Loucy (cell line): ENCODE results near the gene MARF1.
A peak's percentile ranks its signal among the peaks of the same experiment; 100 is the strongest.

ENCODE experiments used
- H2AFZ ChIP-seq: fragments of 200-600 bp; sonication (generic); 2 replicates; pipeline ENCODE4 v1.6.0; 2016; ENCODE audit warnings: antibody characterized with exemption, mild to moderate bottlenecking, low read length, moderate library complexity
- H3F3A ChIP-seq: fragments of 200-600 bp; 2 replicates; pipeline ENCODE4 v1.6.0; 2016; ENCODE audit warnings: antibody characterized with exemption, low read depth, mild to moderate bottlenecking
- H3K27me3 ChIP-seq: fragments of 200-600 bp; sonication (generic); 2 replicates; pipeline ENCODE4 v1.6.1; 2014; ENCODE audit warnings: low read length, mild to moderate bottlenecking; ENCODE audit not compliant: insufficient read depth, poor library complexity, severe bottlenecking
- H3K36me3 ChIP-seq: fragments of 200-600 bp; sonication (generic); 2 replicates; pipeline ENCODE4 v1.6.1; 2016; ENCODE audit warnings: low read length; ENCODE audit not compliant: insufficient read depth
- H3K4me1 ChIP-seq: fragments of 200-600 bp; sonication (generic); 2 replicates; pipeline ENCODE4 v1.5.1; 2014; ENCODE audit warnings: low read length, mild to moderate bottlenecking; ENCODE audit not compliant: insufficient read depth, poor library complexity, severe bottlenecking
- H3K4me2 ChIP-seq: fragments of 200-600 bp; sonication (generic); 2 replicates; pipeline ENCODE4 v1.6.0; 2014; ENCODE audit warnings: antibody characterized with exemption, low read length, low read depth, mild to moderate bottlenecking; ENCODE audit not compliant: poor library complexity, severe bottlenecking
- H3K4me3 ChIP-seq: fragments of 200-600 bp; sonication (generic); 2 replicates; pipeline ENCODE4 v1.5.1; 2014; ENCODE audit warnings: low read length, mild to moderate bottlenecking, mixed read lengths; ENCODE audit not compliant: poor library complexity, severe bottlenecking
- H3K79me2 ChIP-seq: fragments of 200-600 bp; sonication (generic); 2 replicates; pipeline ENCODE4 v1.6.1; 2014; ENCODE audit warnings: low read length; ENCODE audit not compliant: insufficient read depth
- H3K9ac ChIP-seq: fragments of 200-600 bp; sonication (generic); 2 replicates; pipeline ENCODE4 v1.6.0; 2014; ENCODE audit warnings: mild to moderate bottlenecking, low read depth, low read length, moderate library complexity; ENCODE audit not compliant: poor library complexity, severe bottlenecking
- H3K9me2 ChIP-seq: fragments of 200-600 bp; sonication (generic); replicated peaks from 2 replicates; pipeline ENCODE4 v1.6.1; 2016; ENCODE audit warnings: low read depth, low read length, mixed read lengths
- H3K9me3 ChIP-seq: fragments of 200-600 bp; sonication (generic); 2 replicates; pipeline ENCODE4 v1.6.1; 2014; ENCODE audit warnings: mild to moderate bottlenecking, antibody characterized with exemption, low read length, low read depth; ENCODE audit not compliant: insufficient read depth
- H4K20me1 ChIP-seq: fragments of 200-600 bp; sonication (generic); 2 replicates; pipeline ENCODE4 v1.6.0; 2014; ENCODE audit warnings: antibody characterized with exemption, low read length, mild to moderate bottlenecking; ENCODE audit not compliant: insufficient read depth, poor library complexity, severe bottlenecking
- CTCF ChIP-seq: fragments of 200-600 bp; sonication (generic); conservative IDR thresholded peaks from 2 replicates; pipeline ENCODE4 v1.5.1; 2014; ENCODE audit warnings: mild to moderate bottlenecking, antibody characterized with exemption, low read length
- EZH2phosphoT487 ChIP-seq: fragments of 200-600 bp; IDR thresholded peaks from 2 replicates; pipeline ENCODE4 v1.6.1; 2018; ENCODE audit warnings: antibody characterized with exemption, mild to moderate bottlenecking, moderate library complexity, borderline replicate concordance

Gene MARF1

GRCh38 chr16:15644267-15644961 lies 1.5 kb upstream of the MARF1 start:
- peak overlapping the region; percentile 94 for H3K4me3 ChIP-seq
- H4K20me1 ChIP-seq = peaks cover 11% of the 10 kb centered on the region
- no peak overlapping the region for H2AFZ ChIP-seq
- H3K4me1 ChIP-seq = peaks cover 26% of the 10 kb centered on the region
- no peaks in the 10 kb centered on the region for H3K9me3 ChIP-seq
- peaks cover 28% of the 10 kb centered on the region for H3K79me2 ChIP-seq
- no peaks in the 10 kb centered on the region for H3F3A ChIP-seq
- peak overlapping the region; percentile 72 for H3K4me2 ChIP-seq
- TF ChIP-seq EZH2phosphoT487 (no peak), CTCF (no peak)
- H3K9me2 ChIP-seq = no peaks in the 10 kb centered on the region
- no peaks in the 10 kb centered on the region for H3K36me3 ChIP-seq
- peak overlapping the region; percentile 92 for H3K9ac ChIP-seq
- no peaks in the 10 kb centered on the region for H3K27me3 ChIP-seq

GRCh38 chr16:15643946-15644250 lies 944 bp upstream of the MARF1 start:
- Histone ChIP-seq H3K79me2 (peaks cover 28% of the 10 kb centered on the region), H4K20me1 (peaks cover 11% of the 10 kb centered on the region), H3K4me2 (peak overlapping the region; percentile 72), H3K9me2 (no peaks in the 10 kb centered on the region), H3K36me3 (peaks cover 3% of the 10 kb centered on the region; the same call in 1 of the 2 replicates), H2AFZ (peak overlapping the region; percentile 92; the same call in 1 of the 2 replicates), H3F3A (no peaks in the 10 kb centered on the region), H3K4me1 (peaks cover 26% of the 10 kb centered on the region), H3K9me3 (no peaks in the 10 kb centered on the region), H3K27me3 (no peaks in the 10 kb centered on the region), H3K4me3 (peak overlapping the region; percentile 94), H3K9ac (peak overlapping the region; percentile 92)
- no peak for TF ChIP-seq EZH2phosphoT487

- Histone ChIP-seq H3K4me1 (peaks cover 26% of the 10 kb centered on the region), H3K27me3 (no peaks in the 10 kb centered on the region), H2AFZ (peak overlapping the region; percentile 61; the same call in 1 of the 2 replicates), H3F3A (no peaks in the 10 kb centered on the region), H3K9me2 (no peaks in the 10 kb centered on the region), H3K9me3 (no peaks in the 10 kb centered on the region), H3K4me2 (peak overlapping the region; percentile 86), H3K4me3 (peak overlapping the region; percentile 94), H3K36me3 (peaks cover 8% of the 10 kb centered on the region; the same call in 1 of the 2 replicates), H3K79me2 (peaks cover 28% of the 10 kb centered on the region), H4K20me1 (peaks cover 11% of the 10 kb centered on the region), H3K9ac (peak overlapping the region; percentile 92)
- TF ChIP-seq EZH2phosphoT487 = no peak
- TF ChIP-seq CTCF = peak; percentile 44
Observed at GRCh38 chr16:15642557-15643047, 352 bp downstream of the MARF1 start.
